HUES6 (cell line): ENCODE data around the gene GMEB2.

Experiments
- H3K27ac ChIP-seq: 2 replicates; pipeline ENCODE4 v1.7.0; 2013; ENCODE audit warnings: low read depth, mild to moderate bottlenecking, low read length, inconsistent platforms
- H3K27me3 ChIP-seq: 2 replicates; pipeline ENCODE4 v1.6.1; 2013; ENCODE audit warnings: low read length; ENCODE audit not compliant: control insufficient read depth, insufficient read depth
- H3K36me3 ChIP-seq: 2 replicates; pipeline ENCODE4 v1.6.1; 2013; ENCODE audit warnings: low read length; ENCODE audit not compliant: control insufficient read depth, insufficient read depth
- H3K4me1 ChIP-seq: 2 replicates; pipeline ENCODE4 v1.6.1; 2013; ENCODE audit warnings: low read length; ENCODE audit not compliant: control insufficient read depth, insufficient read depth
- H3K4me3 ChIP-seq: 2 replicates; pipeline ENCODE4 v1.5.1; 2013; ENCODE audit warnings: low read depth, low read length
- H3K9ac ChIP-seq: one replicate; pipeline ENCODE4 v1.6.1; 2013; ENCODE audit warnings: mild to moderate bottlenecking, low read length
- H3K9me3 ChIP-seq: 2 replicates; pipeline ENCODE4 v1.6.1; 2013; ENCODE audit warnings: low read depth, low read length; ENCODE audit not compliant: control insufficient read depth, insufficient read depth

The GMEB2 gene

DNA sequence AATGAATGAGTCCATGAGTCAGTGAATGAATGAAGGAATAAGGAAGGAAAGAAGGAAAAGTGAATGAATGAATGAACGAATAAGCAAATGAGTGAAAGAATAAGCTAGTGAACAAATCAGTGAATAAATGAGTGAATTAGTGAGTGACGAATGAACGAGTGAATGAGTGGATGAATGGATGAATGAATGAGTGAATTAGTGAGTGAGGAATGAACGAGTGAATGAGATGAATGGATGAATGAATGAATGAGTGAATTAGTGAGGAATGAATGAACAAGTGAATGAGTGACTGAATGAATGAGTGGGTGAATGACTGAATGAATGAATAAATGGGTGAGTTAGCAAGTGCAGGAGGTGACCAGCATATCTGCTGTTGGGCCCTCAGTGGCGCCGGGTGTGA, 83.2 kb downstream of the GMEB2 start:
- Histone ChIP-seq H3K27me3 (no peaks in the 10 kb centered on the region), H3K9ac (no peak overlapping the region), H3K4me3 (no peak overlapping the region), H3K4me1 (peaks cover 15% of the 10 kb centered on the region), H3K9me3 (no peaks in the 10 kb centered on the region), H3K27ac (no peak overlapping the region), H3K36me3 (no peaks in the 10 kb centered on the region)

GRCh38 chr20:63543131-63543530, 83.8 kb downstream of the GMEB2 start:
- H3K27me3 ChIP-seq = no peaks in the 10 kb centered on the region
- H3K4me1 ChIP-seq = peaks cover 9% of the 10 kb centered on the region
- H3K27ac ChIP-seq = no peak overlapping the region

GRCh38 chr20:63542696-63543095, 84.2 kb downstream of the GMEB2 start:
- H3K27me3 ChIP-seq = no peaks in the 10 kb centered on the region
- H3K9ac ChIP-seq = no peak overlapping the region
- no peaks in the 10 kb centered on the region for H3K9me3 ChIP-seq
- H3K36me3 ChIP-seq = no peaks in the 10 kb centered on the region
- peaks cover 6% of the 10 kb centered on the region for H3K4me1 ChIP-seq
- H3K27ac ChIP-seq = no peak overlapping the region
- no peak overlapping the region for H3K4me3 ChIP-seq

More at GRCh38 chr20:63543131-63543530, 83.8 kb downstream of the GMEB2 start:
- no peaks in the 10 kb centered on the region for H3K36me3 ChIP-seq
- no peak overlapping the region for H3K9ac ChIP-seq
- H3K4me3 ChIP-seq = no peak overlapping the region
- no peaks in the 10 kb centered on the region for H3K9me3 ChIP-seq

DNA sequence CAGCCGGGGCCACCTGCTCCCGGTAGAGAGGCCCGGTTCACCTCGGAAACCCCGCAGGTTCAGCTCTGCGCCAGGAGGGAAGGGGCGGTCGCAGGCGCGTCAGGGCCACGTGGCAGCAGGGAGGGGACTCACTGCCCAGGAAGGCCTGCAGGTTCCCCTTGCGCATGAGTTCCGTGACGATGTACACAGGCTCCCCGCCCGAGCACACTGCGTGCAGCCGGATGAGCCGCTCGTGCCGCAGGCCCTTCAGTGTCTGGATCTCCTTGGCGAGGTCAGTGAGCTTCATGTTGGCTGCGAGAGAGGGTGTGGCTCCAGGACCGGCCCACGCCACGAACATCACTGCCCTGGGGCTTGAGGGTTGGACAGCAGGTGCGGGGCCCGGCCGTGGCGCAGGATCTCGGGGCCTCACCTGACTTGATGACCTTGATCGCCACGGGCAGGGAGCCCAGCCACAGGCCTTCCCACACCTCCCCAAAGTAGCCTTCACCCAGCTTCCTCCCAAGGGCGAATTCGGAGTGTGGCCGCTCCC, 84.8 kb downstream of the GMEB2 start:
- Histone ChIP-seq H3K9me3 (no peaks in the 10 kb centered on the region), H3K9ac (no peak overlapping the region), H3K36me3 (no peaks in the 10 kb centered on the region), H3K27ac (no peak overlapping the region), H3K4me1 (peaks cover 7% of the 10 kb centered on the region; the same call in 1 of the 2 replicates), H3K27me3 (no peaks in the 10 kb centered on the region), H3K4me3 (no peak overlapping the region)

DNA sequence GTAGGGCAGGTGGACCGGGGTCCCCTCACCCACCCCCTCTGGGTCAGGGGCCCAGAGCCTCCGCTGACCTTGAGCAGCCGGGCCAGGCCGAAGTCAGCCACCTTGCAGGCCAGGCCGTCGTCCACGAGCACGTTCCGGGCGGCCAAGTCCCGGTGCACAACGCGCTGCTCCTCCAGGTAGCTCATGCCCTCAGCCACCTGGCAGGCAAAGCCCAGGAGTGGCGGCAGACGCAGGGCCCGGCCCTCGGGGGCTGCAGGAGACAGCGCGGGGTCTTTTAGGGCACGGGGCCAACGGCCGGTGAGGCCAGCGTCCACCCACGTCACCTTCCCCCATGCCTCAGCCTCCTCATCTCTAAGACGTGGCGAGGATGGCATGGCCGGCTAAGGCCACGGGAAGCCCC, 85.5 kb downstream of the GMEB2 start:
- Histone ChIP-seq H3K27me3 (no peaks in the 10 kb centered on the region), H3K27ac (no peak overlapping the region), H3K4me1 (peaks cover 8% of the 10 kb centered on the region; the same call in 1 of the 2 replicates)

DNA sequence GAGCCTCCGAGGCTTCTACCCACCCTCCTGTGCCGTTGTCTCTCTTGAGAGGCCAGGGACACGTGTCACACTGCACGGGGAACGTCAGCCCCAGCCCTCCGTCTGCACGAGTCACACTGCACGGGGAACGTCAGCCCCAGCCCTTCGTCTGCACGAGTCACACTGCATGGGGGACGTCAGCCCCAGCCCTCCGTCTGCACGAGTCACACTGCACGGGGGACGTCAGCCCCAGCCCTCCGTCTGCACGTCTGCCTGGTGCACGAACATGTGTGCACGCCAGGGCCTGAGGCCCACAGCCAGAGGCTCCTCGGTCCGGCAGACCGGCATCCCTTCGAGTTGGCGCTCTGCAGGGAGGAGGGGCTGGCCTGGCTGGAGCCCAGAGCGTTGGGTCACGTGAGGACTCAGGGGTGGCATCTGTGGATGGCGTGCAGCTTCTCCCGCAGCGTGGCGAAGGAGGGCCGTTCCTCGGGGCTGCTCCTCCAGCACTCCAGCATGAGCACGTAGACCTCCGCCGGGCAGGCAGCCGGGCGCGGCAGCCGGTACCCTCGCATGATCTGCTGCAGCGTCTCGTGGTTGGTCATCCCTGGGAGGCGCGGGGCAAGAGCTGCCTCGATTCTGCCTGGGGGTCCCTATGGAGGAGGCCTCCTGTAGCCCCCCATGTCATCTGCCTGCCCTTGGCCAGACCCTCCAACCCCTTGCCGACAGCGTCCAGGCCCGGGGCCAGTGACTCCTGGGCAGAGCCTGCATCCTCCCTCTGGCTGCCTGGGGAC, 86.3 kb downstream of the GMEB2 start:
- Histone ChIP-seq H3K4me3 (no peak overlapping the region), H3K27ac (no peak overlapping the region), H3K9ac (no peak overlapping the region), H3K9me3 (no peaks in the 10 kb centered on the region), H3K27me3 (no peaks in the 10 kb centered on the region), H3K4me1 (peaks cover 11% of the 10 kb centered on the region; the same call in 1 of the 2 replicates), H3K36me3 (no peaks in the 10 kb centered on the region)

More for the DNA sequence above, 85.5 kb downstream of the GMEB2 start:
- H3K9me3 ChIP-seq = no peaks in the 10 kb centered on the region
- no peak overlapping the region for H3K4me3 ChIP-seq
- no peak overlapping the region for H3K9ac ChIP-seq
- no peaks in the 10 kb centered on the region for H3K36me3 ChIP-seq

DNA sequence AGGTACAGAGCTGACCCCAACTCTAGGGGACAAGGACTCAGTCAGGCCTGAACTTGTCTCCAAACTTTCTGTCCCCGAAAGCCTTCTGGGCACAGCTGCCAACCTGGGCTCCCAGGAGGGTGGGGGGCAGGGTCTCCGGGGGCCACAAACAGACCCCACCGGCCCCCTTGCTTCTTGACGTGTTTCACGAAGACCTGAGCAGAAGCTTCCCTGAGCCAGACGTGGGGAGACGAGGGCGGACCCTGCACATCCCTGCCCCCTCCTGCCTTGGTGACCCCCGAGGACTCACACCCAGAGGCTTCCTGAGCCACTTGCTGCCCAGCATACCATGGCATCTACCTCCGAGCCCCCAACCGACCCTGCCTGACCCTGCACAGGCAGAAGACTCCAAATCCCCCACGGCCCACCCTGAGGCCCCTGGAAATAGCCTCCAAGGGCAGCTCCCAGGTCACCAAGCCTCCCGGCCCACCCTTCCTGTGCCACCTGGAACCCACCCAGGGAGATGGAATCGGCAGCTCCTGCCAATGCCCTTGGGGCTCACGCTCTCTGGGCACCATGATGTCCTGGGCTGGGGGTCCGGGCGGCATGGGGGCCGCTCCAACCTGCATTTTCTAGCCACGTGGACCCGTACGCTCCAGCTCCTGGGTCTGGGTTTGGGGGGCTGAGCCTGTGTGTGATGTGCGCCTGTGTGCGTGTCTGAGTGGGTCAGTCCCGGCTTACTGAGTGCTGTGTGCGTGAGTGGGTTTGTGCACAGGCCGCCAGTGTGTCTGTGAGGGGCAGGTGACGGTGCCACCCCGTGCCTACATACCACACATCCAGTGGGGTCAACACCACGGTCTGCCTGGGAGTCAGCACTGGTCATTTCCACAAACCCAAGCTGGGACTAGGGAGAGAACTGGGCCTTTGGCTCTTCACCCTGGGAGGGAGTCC, 87.2 kb downstream of the GMEB2 start:
- H3K27ac ChIP-seq = no peak overlapping the region

DNA sequence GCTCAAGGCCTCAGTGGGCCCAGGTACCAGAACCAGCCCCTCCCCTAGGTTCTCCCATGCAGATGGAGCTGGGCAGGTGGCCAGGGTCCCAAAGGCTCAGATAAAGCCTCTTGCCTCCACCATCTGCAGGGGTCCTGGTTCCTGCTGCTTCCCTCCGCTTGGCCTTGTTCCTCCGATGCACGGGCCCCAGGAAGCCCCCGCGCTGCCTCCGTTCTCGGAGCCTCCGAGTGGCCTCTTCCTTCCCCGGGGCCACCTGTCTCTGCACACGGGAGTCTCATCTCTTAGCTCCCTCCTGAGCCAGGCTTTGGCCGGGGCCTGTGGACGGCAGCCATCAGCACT, 87.8 kb downstream of the GMEB2 start:
- H3K27me3 ChIP-seq = no peaks in the 10 kb centered on the region
- no peak overlapping the region for H3K27ac ChIP-seq
- no peak overlapping the region for H3K4me3 ChIP-seq
- H3K9ac ChIP-seq = no peak overlapping the region
- no peaks in the 10 kb centered on the region for H3K36me3 ChIP-seq
- no peaks in the 10 kb centered on the region for H3K9me3 ChIP-seq
- H3K4me1 ChIP-seq = peaks cover 7% of the 10 kb centered on the region; the same call in 1 of the 2 replicates

More for the DNA sequence above, 87.2 kb downstream of the GMEB2 start:
- no peak overlapping the region for H3K9ac ChIP-seq
- H3K4me3 ChIP-seq = no peak overlapping the region
- H3K36me3 ChIP-seq = no peaks in the 10 kb centered on the region
- H3K9me3 ChIP-seq = no peaks in the 10 kb centered on the region
- no peaks in the 10 kb centered on the region for H3K27me3 ChIP-seq
- H3K4me1 ChIP-seq = peaks cover 7% of the 10 kb centered on the region; the same call in 1 of the 2 replicates

GRCh38 chr20:63538204-63539091, 88.5 kb downstream of the GMEB2 start:
- Histone ChIP-seq H3K27me3 (no peaks in the 10 kb centered on the region), H3K4me1 (peaks cover 7% of the 10 kb centered on the region; the same call in 1 of the 2 replicates), H3K9me3 (no peaks in the 10 kb centered on the region), H3K4me3 (peak overlapping the region; percentile 55; the same call in 1 of the 2 replicates), H3K27ac (no peak overlapping the region), H3K9ac (no peak overlapping the region), H3K36me3 (no peaks in the 10 kb centered on the region)
